Stimulated activated CD4-positive, alpha-beta T cell treated with anti-CD3 and anti-CD28 coated beads, TNF-alpha, amount 100 ng/mL, for 1 hour (primary cell): ENCODE measurements around the gene STAG2.

Source experiments
- DNase-seq, 3 donors: peaks; one replicate each; pipeline ENCODE4 v3.0.0-alpha.2; 2020; ENCODE audit warnings: low read depth in 3 of 3, low spot score in 1 of 3

The STAG2 gene

DNA sequence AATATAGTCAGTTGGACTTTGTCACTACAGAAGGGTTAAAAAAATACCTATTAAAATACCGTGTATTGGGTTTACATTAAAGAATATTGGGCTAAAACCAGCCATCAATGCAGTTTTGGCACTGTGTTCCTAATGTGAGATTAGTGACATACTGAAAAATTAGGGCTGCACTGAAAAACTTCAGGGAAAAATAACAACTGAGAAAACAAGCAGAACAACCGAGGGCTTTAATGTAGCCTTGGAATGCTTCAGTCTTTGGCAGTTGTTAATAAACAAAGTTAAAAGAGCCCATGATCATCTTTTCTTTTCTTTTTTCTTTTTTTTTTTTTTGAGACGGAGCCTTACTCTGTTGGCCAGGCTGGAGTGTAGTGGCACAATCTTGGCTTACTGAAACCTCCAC, 12.4 kb downstream of the STAG2 start:
- DNase-seq: no peak

DNA sequence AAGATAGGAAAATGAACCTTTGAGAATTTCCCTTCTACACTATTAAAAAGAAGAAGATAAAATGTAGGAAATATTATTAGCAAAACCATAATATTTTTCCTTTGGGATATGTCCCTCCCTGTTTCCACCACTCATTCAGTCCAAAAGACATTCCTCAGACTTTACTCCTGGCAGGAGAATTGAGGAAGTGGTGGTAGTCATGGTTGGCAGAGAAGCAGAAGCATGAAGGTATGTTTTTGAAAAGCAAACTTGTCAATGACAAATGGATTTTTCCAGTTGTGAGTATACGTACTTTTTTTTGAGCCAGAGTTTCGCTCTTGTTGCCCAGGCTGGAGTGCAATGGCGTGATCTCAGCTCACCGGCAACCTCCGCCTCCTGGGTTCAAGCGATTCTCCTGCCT, 13.7 kb downstream of the STAG2 start:
- no peak for DNase-seq

DNA sequence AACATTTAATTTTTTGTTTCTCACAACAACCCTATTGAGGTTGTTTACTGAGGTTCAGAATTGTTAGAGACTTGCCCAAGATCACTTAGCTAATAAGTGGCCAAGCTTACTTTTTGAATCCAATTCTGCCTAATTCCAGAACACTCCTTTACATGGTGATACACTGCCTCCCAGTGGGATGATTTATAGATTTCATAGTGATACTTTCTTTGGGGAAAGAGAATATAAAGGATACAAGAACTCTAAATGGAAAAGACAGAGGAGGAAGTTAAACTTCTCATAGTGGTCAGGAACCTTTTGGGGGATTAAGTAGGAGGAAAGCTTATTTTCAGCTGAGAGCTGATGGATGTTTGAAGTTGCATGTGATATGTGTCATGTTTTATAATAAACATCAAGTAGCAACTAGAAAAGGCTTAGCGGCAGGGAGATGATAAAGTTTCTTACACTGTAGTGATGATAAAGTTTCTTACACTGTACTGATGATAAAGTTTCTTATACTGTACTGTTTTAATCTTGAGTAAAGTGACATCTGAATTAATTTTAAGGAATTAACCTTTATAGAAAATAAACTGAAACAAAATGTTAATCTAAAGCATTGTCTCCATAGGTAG, 15.3 kb downstream of the STAG2 start:
- no peak for DNase-seq

DNA sequence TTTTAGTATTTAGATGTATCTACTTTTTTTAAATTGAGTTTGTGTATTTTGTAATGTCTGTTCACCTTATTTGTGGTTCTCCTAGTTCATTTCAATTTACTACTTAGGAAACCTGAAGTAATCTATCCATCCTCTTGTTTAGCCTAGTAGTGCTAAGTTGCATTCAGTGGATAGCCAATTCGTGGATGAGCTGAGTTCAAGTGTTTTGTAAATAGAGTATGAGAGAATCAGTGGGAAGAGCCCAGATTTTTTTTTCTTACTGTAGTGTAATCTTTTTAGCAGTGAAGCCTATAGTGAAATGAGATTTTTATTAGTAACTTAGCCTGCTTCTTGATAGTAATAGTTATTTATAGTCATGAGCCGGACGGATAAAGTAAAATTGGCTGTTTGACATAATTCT, 21.7 kb downstream of the STAG2 start:
- no peak for DNase-seq

DNA sequence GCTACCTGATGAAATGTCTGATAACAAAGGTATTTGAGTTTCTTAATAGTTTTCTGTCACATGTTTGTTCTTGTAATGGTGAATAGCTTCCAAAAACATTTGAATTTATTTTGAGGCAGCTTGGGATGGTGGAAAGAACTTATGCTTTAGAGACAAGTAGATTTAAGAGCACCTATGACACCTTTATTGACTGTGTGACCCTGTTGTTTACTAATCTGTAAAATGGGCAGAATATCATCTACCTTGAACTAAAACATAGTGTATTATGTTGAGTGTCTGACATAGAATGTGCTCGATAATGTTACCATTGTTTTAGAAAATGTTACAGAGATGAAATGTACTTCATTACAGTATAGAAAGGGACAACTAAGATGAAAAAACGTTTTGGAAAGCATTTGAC, 24.9 kb downstream of the STAG2 start:
- no peak for DNase-seq

DNA sequence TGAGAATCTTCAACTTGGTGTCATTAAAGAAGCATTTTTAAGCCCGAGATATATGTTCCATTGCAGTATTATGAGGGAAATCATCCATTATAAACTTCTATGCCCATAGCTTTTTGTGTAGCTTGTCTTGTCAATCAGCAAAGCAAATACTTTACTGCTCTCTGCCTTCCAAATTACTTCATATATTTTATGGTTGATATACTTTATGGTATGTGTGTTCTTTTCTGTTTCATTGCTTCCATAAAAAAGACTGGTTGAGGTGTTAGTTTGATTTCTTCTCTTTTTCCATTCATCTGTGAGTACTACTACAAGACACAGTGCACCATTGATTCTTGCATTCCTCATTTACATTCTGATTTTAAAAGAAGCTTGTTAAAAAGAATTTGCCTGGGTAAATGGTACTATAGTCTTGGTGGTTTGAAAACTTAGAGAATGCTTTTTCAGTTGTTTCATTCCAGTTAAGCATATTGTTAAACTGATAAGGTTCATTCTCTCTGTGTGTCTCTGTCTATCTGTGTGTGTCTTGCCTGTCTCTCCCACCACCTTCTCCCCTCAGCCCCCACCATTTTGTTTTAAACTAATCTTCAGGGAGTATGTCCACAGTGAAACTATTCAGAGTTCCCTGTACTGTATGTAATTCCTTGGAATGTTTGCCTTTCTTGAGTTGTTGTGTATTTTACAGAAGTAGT, 27.1 kb downstream of the STAG2 start:
- no peak for DNase-seq

DNA sequence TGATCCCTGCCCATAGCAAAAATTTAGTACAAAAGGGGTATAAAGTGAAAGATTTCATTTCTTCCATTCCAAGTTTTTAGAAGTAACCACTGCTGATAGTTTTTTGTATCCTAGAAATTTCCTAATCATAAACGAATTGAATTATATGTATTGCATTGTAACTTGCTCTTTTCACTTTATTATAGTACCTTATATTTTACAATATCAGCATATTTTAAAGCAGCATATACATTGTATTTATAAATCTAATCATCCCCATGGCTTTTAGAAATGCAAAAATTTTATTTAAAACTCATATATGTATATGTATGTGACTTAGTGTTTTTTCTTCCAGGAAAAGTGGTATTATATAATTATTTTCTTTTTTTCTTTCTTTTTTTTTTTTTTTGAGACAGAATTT, 27.7 kb downstream of the STAG2 start:
- no peak for DNase-seq

DNA sequence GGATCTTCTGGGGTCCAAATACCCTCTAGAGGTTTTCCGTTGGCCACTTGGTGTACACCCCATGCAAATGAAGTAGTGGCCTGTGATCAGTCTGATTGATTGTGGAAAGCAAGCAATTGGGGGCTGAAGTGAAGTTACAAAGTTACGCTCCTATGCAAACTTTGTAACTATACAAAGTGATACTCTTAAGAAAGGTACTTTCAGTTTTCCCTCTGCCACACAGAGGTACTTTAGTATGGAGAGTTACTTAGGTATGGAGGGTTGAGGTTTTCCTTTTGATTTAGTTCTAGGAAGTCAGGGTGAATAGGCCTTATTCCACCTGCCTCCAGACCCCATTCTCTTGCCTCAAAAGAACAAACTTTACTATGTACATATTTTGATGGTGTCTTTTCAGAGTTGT, 28.7 kb downstream of the STAG2 start:
- DNase-seq: no peak

DNA sequence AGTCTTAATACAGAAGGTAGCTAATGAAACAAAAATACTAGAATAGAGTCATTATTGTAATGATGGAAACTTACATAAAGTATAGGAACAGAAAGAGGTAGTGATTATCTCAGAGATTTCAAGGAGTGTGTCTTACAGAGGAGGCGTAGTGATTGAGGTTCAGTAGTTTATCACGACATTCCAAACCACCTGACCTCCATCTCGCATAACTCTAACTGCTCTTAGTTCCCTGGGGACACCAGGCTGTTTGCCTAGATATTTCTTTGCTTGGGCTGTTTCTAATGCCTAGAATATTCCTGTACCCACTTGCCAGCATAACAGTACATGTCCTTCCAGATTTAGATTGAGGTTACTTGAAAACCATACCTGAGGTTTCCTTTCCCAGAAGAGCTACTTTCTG, 29.1 kb downstream of the STAG2 start:
- DNase-seq: no peak

DNA sequence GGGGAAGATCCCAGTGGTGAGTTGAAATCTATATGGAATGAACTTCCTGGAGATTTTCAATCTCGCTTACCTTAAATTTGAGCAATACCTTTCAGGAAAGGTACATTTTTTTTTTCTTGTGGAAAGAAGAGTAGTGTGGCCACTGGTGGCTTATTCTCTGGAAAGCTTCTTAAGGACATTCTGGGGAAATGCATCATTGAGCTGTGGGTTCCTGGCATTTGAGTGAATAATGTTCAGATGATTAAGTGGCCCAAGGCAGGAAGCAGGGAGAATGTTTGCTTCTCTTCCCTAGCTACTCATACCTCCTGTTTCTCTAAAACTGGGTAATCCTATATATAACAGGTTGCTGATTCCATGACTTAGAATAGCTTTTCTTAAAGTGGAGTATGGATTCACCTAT, 31.8 kb downstream of the STAG2 start:
- DNase-seq: no peak

DNA sequence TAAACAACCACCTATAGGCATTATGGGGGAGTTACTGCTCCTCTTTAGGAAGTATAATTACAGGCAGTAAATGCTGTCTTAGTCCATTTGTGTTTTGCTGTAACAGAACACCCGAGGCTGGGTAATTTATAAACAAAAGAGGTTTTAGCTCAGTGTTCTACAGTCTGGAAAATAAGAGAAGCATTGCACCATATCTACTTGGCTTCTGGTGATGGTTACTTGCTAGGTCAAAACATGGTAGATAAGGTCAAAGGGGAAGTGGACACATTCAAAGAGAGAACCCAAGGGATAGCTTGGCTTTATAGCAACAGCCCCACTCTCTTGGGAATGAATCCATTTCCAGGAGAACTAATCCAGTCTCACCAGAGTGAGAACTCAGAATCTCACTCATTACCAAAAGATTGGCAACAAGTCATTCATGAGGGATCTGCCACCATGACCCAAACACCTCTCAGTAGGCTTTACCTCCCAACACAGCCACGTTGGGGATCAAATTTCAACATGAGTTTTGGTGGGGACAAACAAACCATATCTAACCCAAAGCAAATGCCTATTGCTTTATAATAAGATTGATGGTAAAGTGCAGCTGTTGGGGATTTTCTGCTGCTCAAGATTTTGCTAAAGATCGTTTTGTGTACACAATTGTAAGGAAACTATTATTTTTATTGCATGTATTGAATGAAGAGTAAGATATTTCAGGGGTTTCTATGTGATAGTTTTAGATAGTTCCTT, 32.6 kb downstream of the STAG2 start:
- DNase-seq: no peak

DNA sequence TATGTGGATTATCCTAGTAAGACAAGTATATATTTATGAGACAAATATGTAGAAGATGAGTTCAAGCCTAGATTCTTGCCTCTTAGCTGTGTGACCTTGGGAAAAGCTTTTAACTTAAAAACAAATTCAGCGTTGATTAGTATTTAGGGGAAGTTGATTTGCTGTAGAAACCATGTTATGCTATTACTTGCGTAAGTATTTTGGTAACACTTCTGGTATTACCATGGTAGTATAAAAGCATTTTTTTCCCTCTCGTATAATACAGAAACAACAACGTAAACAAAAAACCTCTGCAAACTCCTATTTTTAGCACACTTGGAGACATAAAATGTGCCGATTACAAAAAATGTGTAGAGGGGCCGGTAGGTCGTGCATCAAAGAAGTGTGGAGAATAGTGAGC, 33.2 kb downstream of the STAG2 start:
- no peak for DNase-seq

DNA sequence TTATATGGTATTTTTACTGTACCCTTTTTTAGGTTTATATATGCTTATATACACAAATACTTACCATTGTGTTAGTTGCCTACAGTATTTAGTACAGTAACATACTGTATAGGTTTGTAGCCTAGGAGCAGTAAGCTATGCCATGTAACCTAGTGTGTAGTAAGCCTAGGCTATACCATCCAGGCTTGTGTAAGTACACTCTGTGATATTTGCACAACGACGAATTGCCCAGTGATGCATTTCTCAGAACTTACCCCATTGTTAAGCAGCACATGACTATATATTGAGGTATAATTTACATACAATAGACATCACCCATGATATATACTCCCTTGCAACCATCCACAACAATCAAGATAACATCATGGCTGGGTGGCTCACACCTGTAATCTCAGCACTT, 40.1 kb downstream of the STAG2 start:
- no peak for DNase-seq

DNA sequence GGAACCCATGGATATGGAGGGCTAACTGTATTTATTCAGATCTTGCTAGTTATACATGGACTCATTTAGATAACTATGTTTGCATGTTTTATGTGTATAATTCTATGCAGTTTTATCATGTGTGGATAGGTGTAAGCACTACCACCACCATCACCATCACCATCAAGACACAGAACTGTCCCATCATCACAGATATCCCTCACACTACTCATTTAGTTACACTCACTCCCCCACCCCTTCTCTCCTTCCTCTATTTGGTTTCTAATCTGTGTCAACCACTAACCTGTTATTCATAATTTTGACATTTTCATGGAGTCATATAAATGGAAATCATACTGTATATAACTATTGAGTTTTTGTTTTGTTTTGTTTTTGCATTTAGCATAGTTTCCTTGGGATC, 43.7 kb downstream of the STAG2 start:
- no peak for DNase-seq

DNA sequence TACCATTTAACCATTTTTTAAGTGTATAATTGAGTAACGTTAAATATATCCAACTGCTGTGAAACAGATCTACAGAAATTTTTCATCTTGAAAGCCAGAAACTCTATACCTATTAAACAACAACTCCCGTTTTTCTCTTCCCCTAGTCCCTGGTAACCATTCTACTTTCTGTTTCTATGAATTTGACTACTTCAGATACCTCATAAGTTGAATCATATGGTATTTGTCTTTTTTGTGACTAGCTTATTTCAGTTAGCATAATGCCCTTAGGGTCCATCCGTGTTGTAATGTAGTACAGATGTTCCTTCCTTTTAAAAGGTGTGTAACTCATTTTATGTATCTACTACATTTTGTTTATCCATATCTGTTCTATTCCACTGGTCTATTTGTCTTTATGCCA, 48.7 kb downstream of the STAG2 start:
- DNase-seq: no peak

DNA sequence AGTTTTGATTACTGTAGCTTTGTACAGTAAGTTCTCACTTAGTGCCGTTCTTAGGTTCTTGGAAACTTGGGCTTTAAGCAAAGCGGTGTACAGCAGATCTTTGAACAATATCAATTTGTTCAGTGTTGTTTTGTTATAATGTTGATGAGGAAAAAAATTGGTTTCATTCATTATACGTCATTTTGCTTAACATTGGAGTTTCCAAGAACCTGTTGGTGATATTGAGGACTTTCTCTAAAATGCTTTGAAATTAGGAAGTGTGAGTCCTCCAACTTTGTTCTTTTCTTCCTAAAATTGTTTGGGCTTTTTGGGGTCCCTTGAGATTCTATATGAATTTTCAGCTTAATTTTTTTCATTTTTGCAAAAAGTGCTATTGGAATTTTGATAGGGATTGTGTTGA, 49.1 kb downstream of the STAG2 start:
- no peak for DNase-seq

DNA sequence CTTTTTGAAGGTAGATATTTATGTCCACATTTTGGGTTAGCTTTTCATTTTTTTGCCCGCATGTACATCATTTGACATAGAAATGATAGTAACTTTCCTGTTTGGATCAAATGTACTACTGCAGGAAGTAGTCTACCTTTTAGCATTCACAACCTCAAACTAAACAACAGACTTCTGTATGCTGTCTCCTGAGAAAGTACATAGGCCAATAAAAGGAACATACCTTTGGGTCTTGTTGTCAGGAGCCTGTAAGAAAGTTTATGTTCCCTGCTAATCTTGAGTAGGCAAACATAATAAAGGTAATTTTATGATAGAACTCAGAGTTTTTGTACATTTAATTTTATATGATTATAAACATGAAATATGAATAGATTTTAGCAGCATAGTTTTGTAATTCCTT, 54.2 kb downstream of the STAG2 start:
- no peak for DNase-seq

DNA sequence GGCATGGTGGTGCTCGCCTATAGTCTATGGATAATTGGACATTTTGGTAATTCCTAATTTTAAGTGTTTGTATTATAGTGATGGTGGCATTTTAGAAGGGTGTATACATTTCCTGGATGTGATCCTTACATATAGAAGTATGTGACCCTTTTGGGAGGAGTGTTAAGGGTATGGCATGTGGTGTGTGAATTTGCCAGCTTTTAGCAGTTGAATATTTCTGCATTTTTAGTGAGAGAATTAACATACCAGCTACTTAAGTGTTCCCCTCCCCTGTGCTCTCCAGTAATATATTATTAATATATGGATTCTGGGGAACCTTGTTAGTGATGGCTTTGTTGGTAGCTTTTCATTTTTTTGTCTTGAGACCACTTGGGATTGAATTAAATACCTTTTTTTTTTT, 55.3 kb downstream of the STAG2 start:
- no peak for DNase-seq

DNA sequence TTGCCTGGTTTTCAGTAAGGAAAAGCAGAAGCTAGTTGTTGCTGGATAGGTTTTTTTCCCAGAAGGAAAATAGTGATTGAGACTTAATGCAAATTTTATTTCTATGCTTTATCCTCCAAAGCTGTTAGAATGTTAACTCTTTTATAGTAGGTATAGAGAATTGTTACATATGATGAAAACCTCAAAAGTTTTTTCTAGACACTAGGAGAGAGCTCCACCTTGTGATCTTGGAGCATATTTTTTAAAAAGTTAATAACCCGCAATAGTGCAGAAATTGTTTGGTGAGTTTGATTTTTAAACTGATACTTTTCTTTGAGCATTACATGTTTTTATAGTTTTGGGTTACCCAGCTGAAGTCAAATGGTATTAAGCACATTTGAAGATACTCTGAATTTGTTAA, 56.5 kb downstream of the STAG2 start:
- DNase-seq: no peak

DNA sequence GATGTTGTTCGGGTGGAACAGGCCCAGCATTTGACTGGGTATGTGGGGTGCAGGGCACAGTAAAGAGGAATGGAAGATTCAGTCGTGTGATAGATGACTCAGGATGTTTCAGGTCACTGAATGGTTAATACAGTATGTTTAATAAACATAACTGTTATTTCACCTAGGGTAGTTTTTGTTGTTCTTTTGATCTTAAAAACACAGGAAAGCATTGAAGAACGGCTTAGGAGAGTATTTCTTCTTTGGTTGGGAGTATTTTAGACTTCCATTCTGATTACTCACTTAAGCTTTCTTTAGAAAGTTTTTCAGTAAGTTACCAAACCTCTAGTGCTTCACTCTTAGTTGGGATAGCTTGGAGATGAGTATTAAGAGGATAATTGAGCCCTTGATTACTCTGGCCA, 62.3 kb downstream of the STAG2 start:
- DNase-seq: no peak

DNA sequence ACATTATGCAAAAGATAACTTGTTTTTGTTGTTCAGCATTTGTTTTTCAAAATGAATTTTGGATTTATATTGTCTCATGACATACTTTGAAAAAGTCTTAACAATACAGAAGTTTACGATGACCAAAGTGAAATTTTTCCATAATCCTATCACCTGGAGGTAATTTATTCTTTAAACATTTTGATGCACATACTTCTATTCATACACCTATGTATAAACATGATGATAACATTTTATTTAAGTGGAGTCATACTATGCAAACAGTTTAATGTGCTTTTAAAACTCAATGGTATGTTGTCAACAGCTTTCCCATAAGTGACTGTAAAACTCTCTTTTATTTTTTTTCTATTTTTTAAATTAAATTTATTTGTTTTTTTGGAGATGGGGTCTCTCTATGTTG, 65.0 kb downstream of the STAG2 start:
- no peak for DNase-seq

DNA sequence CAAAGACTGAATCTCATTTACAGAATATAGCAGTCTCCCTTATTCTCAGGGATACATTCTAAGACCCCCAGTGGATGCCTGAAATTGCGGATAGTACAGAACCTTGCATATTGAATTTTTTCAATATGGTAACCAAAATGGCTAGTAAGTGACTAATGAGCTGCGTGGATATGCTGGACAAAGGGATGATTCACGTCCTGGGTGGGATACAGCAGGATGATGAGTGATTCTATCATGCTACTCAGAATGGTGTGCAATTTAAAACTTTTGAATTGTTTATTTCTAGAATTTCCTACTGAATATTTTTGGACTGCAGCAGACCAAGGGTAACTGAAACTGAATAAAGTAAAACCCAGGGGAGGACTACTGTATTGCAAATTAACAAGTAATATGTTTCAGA, 66.7 kb downstream of the STAG2 start:
- DNase-seq: no peak

DNA sequence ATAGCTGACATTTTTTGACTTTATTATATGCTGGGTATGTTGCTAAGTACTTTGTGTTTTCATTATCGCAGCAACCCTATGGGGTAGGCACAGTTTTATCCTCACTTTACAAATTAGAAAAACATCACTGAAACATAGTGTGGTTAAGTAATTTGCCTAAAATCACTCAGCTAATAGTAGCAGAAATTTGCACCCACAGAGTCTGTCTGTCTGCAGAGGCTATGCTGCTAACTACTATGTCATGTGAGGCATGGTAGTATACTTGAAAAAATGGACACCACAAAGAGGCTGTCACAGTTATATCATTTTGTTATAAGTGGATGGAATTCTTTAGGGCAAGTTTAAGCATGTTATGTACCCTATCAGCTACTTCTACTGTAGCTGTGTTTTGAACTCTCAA, 69.0 kb downstream of the STAG2 start:
- no peak for DNase-seq
